Fibroblast of the aortic adventitia (primary cell): ENCODE measurements around the gene GFI1B. TPM values are rescaled to one million over a fixed set of nuclear protein-coding genes. Genes with fewer than 3 reads are reported as not detected.
"Not testable (repeated sequence)": the region's sequence is repeated elsewhere in the genome, so short reads cannot be mapped to it uniquely, and the experiment has no call there.

ENCODE experiments used
- DNase-seq: peaks from one replicate; pipeline ENCODE4 v3.0.0-alpha.2; 2010; ENCODE audit warnings: low read depth
- H3K4me3 ChIP-seq: 2 replicates; pipeline ENCODE4 v1.5.1; 2011; ENCODE audit warnings: low read depth, mild to moderate bottlenecking, control low read depth, low read length, moderate library complexity
- total RNA-seq: library from RNA; depleted of rRNA; stranded (reverse); fragments of >200 nt; gene quantifications from 2 replicates; pipeline ENCODE4 v1.2.3, GENCODE V29; 2012; ENCODE audit warnings: low replicate concordance
- TF ChIP-seq, protein P1 (sequence below): IDR thresholded peaks from 2 replicates; pipeline ENCODE4 v1.5.1; 2011; ENCODE audit warnings: mild to moderate bottlenecking, low read length, control low read depth, inconsistent platforms; ENCODE audit not compliant: insufficient read depth

GFI1B gene
- total RNA-seq, 1 donor = not detected

DNA sequence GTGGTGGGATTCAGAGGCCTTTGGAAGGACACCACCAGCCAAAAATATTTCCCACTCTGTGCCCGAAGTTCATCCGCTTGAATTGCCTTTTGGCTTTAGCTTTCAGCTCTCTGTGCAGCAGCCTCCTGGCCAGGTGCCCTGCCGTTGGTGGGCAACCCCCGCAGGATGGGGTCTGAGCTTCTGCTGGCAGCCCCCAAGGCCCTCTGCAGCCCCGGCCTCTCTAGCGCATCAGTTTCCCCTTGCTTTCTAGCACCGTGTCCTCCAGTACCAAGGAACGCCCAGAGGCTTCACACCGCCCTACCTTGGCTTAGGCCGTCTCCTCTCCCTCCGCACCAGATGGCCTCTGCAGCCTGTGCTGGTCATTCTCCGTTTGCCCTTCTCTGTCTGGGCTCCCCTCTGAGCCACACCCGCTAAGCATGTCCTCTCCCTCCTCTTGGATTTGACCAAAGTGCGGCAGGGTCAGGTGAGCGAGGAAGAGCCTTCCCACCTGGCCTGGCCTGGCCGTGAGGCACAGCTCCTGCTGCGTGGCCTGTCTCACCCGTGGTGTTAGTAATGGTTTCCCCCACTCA is 29.9 kb upstream of the GFI1B start:
- H3K4me3 ChIP-seq = no peak overlapping the region
- DNase-seq = no peak
- TF ChIP-seq, protein P1, sequence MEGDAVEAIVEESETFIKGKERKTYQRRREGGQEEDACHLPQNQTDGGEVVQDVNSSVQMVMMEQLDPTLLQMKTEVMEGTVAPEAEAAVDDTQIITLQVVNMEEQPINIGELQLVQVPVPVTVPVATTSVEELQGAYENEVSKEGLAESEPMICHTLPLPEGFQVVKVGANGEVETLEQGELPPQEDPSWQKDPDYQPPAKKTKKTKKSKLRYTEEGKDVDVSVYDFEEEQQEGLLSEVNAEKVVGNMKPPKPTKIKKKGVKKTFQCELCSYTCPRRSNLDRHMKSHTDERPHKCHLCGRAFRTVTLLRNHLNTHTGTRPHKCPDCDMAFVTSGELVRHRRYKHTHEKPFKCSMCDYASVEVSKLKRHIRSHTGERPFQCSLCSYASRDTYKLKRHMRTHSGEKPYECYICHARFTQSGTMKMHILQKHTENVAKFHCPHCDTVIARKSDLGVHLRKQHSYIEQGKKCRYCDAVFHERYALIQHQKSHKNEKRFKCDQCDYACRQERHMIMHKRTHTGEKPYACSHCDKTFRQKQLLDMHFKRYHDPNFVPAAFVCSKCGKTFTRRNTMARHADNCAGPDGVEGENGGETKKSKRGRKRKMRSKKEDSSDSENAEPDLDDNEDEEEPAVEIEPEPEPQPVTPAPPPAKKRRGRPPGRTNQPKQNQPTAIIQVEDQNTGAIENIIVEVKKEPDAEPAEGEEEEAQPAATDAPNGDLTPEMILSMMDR = no peak

DNA sequence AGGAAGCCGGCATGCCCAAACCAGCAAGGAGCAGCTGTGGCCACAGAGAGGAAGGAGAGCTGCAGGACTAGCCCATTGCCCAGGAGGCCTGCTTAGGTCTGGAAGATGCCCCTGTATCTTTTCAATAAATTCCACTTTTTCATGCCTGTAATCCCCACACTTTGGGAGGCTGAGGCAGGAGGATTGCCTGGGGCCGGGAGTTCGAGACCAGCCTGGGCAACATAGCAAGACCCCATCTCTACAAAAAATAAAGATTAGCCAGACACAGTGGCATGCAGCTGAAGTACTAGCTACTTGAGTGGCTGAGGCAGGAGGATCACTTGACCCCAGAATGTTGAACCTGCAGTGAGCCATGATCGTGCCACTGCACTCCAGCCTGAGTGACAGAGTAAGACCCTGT is 28.8 kb upstream of the GFI1B start:
- DNase-seq = no peak
- TF ChIP-seq, protein P1 = no peak
- no peak overlapping the region for H3K4me3 ChIP-seq

DNA sequence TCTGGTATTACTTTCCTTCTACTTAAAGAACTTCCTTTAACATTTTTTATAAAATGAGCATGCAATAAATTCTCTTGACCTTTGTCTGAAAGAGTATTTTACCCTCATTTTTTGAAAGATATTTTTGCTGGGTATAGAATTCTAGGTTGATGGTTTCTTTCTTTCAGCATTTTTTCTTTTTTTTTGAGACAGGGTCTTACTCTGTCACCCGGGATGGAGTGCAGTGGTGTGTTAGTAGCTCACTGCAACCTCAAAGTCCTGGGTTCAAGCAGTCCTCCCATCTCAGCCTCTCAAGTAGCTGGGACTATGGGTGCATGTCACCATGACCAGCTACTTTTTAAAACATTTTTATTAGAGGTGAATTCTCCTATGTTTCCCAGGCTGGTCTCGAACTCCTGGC is 23.4 kb upstream of the GFI1B start:
- no peak overlapping the region for H3K4me3 ChIP-seq
- no peak for DNase-seq
- TF ChIP-seq, protein P1 = no peak

DNA sequence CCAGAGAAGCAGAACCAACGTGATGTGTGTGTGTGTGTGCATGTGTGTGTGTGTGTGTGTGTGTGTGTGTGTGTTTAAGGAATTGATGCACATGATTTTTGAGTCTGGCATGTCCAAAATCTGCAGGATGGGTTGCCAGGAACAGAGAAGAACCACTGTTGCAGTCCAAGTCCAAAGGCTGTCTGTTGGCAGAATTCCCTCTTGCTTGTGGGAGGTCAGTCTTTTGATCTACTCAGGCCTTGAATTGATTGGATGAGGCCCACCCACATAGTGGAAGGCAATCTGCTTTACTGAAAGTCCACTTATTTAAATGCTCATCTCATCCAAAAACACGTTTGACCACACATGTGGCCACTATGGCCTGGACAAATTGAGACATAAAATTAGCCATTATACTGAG is 22.7 kb upstream of the GFI1B start:
- TF ChIP-seq, protein P1 = no peak
- H3K4me3 ChIP-seq = no peak overlapping the region
- no peak for DNase-seq

DNA sequence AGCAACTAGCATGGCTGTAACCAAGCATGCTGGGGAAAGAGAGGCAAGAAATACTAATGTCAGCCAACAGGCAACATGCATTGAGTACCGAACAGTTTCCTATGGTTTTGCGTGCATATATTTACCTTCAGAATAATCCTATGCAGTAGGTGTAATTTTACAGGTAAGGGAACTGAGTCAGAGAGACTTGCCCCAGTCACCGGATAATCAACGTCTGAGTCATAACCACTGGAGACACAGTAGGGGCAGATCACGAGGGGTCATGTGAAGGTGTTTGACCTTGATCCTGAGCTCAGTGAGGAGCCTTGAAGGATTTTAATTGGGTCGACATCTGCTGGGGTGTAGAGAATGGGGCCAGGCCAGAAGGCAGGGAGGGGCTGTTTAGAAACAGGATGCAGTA is 20.7 kb upstream of the GFI1B start:
- TF ChIP-seq, protein P1 = no peak
- no peak for DNase-seq
- no peak overlapping the region for H3K4me3 ChIP-seq

DNA sequence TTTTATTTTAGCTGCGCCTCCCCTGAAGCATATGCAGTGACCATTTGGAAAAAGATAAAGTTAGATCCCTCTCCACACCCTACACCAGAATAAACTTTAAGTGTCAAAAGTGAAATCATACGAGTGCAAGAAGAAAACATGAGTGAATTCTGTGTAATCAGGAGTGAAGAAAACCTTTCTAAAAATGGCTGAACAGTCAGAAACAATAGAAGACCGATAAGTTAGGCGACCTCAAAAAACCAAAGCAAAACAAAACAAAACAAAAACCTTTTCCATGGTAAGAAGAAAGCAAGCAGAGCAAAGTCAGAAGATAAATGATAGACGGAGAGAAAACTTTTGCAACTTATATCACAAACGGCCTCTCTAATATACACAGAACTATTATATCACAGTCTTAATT is 17.5 kb upstream of the GFI1B start:
- DNase-seq = no peak
- TF ChIP-seq, protein P1 = no peak
- no peak overlapping the region for H3K4me3 ChIP-seq

DNA sequence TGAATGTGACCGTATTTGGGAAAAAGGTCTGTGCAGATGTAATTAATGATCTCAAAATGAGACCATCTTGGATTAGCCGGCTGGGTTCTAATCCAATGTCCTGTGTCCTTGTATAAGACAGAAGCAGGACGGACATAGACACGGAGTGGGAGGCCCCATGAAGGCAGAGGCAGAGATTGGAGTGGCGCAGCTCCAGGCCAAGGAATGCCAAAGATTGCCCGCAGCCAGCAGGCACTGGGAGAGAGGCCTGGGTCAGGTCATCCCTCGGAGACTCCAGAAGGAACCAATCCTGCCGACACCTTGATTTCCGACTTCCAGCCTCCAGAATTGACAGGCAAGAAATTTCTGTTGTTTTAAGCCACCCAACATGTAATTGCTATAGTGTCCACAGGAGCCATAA is 13.0 kb upstream of the GFI1B start:
- DNase-seq = no peak
- TF ChIP-seq, protein P1 = no peak
- H3K4me3 ChIP-seq = no peak overlapping the region

DNA sequence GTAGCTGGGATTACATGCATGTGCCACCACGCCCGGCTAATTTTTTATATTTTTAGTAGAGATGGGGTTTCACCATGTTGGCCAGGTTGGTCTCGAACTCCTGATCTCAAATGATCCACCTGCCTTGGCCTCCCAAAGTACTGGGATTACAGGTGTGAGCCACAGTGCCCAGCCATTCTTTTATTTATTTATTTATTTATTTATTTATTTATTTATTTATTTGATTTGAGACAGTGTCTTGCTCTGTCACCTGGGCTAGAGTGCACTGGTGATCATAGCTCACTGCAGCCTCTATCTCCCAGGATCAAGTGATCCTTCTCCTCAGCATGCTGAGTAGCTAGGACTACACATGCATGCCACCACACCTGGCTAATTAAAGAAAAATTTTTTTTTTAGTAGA is 10.6 kb upstream of the GFI1B start:
- DNase-seq, H3K4me3 ChIP-seq: not testable (repeated sequence)
